ENCODE measurements around the gene CA9. TPM values are rescaled to one million over a fixed set of nuclear protein-coding genes. Genes with fewer than 3 reads are reported as not detected.

The CA9 gene
- not detected in 2 replicates for total RNA-seq

GRCh38 chr9:35673132-35674024, at the start of gene CA9:
Gene CA9, plus strand, starts transcription at chr9:35673928. Its CDS starts 32 bp downstream, at chr9:35673960.

GRCh38 chr9:35650341-35651158, 23.2 kb upstream of the CA9 start, which contains the start of gene SIT1:
Gene SIT1, minus strand, starts transcription at chr9:35650931. Its CDS starts 78 bp downstream, at chr9:35650853.

DNA sequence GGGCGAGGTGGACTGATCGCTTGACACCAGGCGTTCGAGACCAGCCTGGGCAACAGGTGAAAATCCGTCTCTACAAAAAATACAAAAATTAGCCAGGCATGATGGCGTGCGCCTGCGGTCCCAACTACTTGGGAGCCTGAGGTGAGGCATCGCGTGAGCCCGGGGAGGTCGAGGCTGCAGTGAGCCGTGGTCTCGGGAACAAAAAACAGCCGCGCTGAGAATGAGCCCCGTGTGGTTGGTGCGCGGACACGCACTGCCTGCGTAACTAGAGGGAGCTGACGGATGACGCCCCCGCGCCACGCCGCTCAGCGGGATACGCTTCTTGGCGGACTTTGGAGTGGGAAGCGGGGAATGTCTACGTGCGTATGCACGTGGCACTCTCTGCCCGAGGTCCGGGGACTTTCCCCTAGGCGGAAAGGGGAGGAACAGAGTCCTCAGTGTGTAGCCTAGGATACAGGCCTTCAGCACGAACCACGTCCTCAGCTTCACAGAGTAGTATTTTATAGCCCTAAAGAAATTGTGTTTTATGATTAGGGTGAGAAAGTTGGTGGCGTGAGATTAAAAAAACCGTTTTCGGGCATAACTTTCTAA, 16.1 kb upstream of the CA9 start, which contains the start of gene RMRP:
RMRP (minus strand) TSS at position 474 of the 591 bp plus-strand sequence.

DNA sequence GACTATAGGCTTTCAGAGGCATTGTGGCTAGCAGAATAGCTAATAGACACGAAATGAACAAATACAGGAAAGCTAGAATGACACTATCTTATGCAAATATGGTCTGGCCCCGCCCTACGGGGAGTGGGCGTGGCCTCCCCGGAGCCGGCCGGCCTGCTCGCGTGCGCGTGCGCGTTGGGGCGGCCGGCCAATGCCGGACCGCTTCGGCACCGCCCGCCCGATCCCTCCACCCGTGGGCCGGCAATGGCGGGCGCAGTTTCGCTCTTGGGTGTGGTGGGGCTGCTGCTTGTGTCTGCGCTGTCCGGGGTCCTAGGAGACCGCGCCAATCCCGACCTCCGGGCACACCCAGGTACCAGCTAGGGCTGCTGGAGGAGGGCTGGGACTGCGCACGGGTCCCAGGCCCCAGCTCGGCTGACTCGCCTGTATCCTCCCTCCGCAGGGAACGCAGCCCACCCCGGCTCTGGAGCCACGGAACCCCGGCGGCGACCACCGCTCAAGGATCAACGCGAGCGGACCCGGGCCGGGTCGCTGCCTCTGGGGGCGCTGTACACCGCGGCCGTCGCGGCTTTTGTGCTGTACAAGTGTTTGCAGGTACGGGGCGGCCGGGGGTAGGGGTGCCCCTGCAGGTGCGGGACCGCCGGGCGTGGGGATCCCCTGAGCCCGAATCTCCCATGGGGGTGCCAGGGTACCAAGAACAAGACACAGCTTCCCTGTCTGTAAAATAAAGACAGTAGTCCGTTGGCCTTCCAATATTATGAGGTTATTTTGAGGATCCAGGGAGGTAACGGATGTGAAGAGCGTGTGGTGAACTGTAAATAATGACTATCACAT, 15.4 kb upstream of the CA9 start, which contains the start of gene CCDC107:
CCDC107 (plus strand) TSS at position 156 of the 831 bp plus-strand sequence; CDS start at position 244, 88 bp downstream.

DNA sequence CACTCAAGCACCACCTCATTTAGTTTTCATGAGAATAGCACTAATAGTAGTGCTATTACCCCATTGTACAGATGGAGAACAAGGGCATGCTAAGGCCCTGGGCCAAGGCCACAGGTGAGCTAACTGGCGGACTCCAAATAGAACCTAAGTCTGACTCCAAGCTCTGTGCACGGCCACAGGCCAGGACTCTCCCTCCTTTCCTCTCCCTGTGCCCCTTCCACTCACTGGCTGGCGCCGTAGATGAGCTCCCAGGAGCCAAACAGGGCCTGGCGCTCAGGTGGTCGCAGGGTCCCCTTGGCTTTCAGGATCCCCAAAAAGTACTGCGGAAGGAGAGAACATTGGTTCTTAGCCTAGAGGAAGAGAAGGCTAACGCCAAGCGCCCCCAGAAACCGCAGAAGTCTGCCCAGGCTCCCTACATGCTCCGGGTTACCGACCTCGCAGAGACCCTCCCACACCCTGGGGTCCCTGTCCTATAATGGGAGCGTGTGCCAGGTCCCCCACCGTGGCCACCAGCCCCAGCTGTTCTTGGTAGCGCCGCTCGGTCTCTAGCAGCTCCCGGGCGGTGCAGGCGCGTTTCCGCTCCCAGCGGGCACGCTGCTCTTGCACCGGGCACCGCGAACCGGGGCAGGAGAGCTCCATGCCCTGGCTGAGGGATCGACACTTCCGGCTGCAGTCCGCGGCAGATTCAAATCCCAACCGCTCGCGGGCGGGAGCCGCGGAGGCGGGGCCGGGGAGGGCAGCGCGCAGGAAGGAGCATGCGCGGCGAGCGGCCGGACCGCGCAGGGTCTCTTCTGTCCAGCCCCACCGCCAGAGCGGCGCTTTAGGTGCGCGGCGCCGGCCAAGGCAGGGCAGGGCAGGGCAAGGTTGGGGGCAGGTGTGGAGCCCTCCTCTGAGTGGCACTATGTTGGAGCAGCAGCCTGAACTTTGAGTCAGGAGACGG, 8.9 kb upstream of the CA9 start, which contains the start of gene ARHGEF39:
ARHGEF39 (minus strand) TSS at position 665 of the 940 bp plus-strand sequence; CDS start at position 639, 26 bp downstream.

GRCh38 chr9:35689542-35690293, 16.0 kb downstream of the CA9 start, which contains the start of gene TPM2:
Gene TPM2, minus strand, starts transcription at chr9:35689925. Its CDS starts 108 bp downstream, at chr9:35689817.

Other genes starting within 250 kb of the CA9 start
- 44.2 and 47.0 TPM in 2 replicates for gene RUSC2, start 183.8 kb upstream of the CA9 start, total RNA-seq
- 9.2 and 10.3 TPM in 2 replicates for gene TESK1, start 68.7 kb upstream of the CA9 start, total RNA-seq
- gene CD72, start 55.5 kb upstream of the CA9 start, total RNA-seq = not detected in 2 replicates
- not detected in 2 replicates for gene SIT1, start 23.0 kb upstream of the CA9 start, total RNA-seq
- gene RMRP, start 15.9 kb upstream of the CA9 start, total RNA-seq = 1,920 and 1,967 TPM in 2 replicates
- gene CCDC107, start 15.6 kb upstream of the CA9 start, total RNA-seq = 13.1 and 25.2 TPM in 2 replicates
- 3.1 and 3.5 TPM in 2 replicates for gene ARHGEF39, start 8.7 kb upstream of the CA9 start, total RNA-seq
- 6.3 and 13.4 TPM in 2 replicates for gene TPM2, start 16.0 kb downstream of the CA9 start, total RNA-seq
- 266 and 304 TPM in 2 replicates for gene TLN1, start 58.3 kb downstream of the CA9 start, total RNA-seq
- 74.7 and 85.8 TPM in 2 replicates for gene CREB3, start 58.7 kb downstream of the CA9 start, total RNA-seq
- 26.6 and 29.1 TPM in 2 replicates for gene GBA2, start 75.3 kb downstream of the CA9 start, total RNA-seq
- 11.1 and 12.1 TPM in 2 replicates for gene RGP1, start 75.4 kb downstream of the CA9 start, total RNA-seq
- gene MSMP, start 80.3 kb downstream of the CA9 start, total RNA-seq = 1.0 and 3.6 TPM in 2 replicates
- 5.1 and 7.9 TPM in 2 replicates for gene NPR2, start 117.7 kb downstream of the CA9 start, total RNA-seq
- 0.20 TPM in 1 of 2 replicates, not detected in the other for gene SPAG8, start 138.3 kb downstream of the CA9 start, total RNA-seq
- gene HINT2, start 141.1 kb downstream of the CA9 start, total RNA-seq = 17.2 and 20.4 TPM in 2 replicates
- gene FAM221B, start 154.8 kb downstream of the CA9 start, total RNA-seq = not detected in 2 replicates
- 0.27 and 0.79 TPM in 2 replicates for gene TMEM8B, start 155.3 kb downstream of the CA9 start, total RNA-seq
- not detected in 2 replicates for gene OR13J1, start 196.5 kb downstream of the CA9 start, total RNA-seq
- gene HRCT1, start 232.3 kb downstream of the CA9 start, total RNA-seq = 0.69 and 2.0 TPM in 2 replicates
- 26.6 and 26.8 TPM in 2 replicates for gene SPAAR, start 235.6 kb downstream of the CA9 start, total RNA-seq